ENCODE measurements around the gene KCNH1. TPM values are rescaled to one million over a fixed set of nuclear protein-coding genes. Genes with fewer than 3 reads are reported as not detected.
"Not testable (repeated sequence)": the region's sequence is repeated elsewhere in the genome, so short reads cannot be mapped to it uniquely, and the experiment has no call there.

The KCNH1 gene
- total RNA-seq, 1 donor from 2014 or later, result not detected

GRCh38 chr1:211127166-211127565 lies 6.8 kb downstream of the KCNH1 start:
- intact Hi-C loops (cut with micrococcal nuclease), result no loop called here
- no peak overlapping the region for H3K4me3 Mint-ChIP-seq
- H3K27me3 Mint-ChIP-seq, result peaks cover 45% of the 10 kb centered on the region
- H3K9me3 Mint-ChIP-seq, result no peaks in the 10 kb centered on the region
- H3K27ac Mint-ChIP-seq, result no peak overlapping the region
- no peaks in the 10 kb centered on the region for H3K4me1 Mint-ChIP-seq
- no peak for DNase-seq
- no peaks in the 10 kb centered on the region for H3K36me3 Mint-ChIP-seq (ENCODE audit: low read depth)

DNA sequence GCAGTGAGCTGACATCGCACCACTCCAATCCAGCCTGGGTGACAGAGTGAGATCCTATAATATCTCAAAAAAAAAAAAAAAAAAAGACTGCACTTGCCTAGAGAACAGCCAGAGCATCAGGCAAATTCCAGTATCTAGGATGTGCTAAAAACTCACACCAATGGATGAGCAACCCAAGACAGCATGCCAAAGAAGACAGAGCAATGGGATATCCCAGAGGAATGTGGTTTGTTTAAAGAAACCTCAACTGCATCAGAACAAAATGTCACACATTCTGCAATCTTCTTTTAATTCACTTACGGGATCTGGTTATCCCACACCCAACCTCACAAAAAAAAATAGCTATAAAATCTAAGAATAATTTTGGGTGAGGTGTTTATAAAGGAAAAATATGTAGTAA lies 7.3 kb downstream of the KCNH1 start:
- Mint-ChIP-seq H3K4me3 (no peak overlapping the region), H3K4me1 (no peaks in the 10 kb centered on the region), H3K27me3 (peaks cover 40% of the 10 kb centered on the region), H3K36me3 (ENCODE audit: low read depth) (no peaks in the 10 kb centered on the region), H3K27ac (no peak overlapping the region), H3K9me3 (no peaks in the 10 kb centered on the region)
- no peak for DNase-seq
- intact Hi-C loops (cut with micrococcal nuclease), result no loop called here

DNA sequence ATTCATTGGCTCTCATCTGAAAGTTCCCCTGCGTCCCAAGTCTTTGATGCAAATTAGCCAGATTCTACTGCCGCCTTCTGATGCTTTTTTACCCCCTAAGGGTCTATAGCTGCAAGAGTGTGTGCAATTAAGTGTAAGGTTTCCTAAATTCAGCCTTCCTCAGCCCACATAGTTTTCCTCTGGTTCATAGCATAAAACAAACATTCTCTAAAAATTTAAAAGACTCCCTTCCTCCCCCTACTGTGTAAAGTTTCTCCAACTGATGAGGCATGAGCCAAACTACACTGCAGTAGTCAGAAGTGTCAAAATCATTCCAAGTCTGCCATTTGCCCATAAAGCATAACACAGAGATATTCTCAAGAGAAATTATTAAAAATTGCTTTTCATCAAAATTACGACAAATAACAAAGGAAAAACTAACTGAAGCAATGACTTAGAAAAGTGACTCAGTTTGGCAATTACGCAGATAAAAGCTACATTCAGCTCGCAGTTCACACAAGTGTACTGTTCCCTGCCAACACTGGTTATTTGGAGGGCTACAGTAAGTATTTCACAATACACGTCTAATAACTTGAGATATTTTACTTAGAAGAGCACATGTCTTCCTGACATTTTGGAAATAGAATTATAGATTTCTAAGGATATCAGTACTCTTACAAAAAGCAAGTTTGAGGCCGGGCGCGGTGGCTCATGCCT lies 15.4 kb downstream of the KCNH1 start:
- H3K27ac Mint-ChIP-seq, result no peak overlapping the region
- no peak for DNase-seq
- H3K4me1 Mint-ChIP-seq, result no peaks in the 10 kb centered on the region
- no peak overlapping the region for H3K4me3 Mint-ChIP-seq
- no peaks in the 10 kb centered on the region for H3K36me3 Mint-ChIP-seq (ENCODE audit: low read depth)
- H3K27me3 Mint-ChIP-seq, result peaks cover 17% of the 10 kb centered on the region
- H3K9me3 Mint-ChIP-seq, result no peaks in the 10 kb centered on the region
- intact Hi-C loops (cut with micrococcal nuclease), result no loop called here

DNA sequence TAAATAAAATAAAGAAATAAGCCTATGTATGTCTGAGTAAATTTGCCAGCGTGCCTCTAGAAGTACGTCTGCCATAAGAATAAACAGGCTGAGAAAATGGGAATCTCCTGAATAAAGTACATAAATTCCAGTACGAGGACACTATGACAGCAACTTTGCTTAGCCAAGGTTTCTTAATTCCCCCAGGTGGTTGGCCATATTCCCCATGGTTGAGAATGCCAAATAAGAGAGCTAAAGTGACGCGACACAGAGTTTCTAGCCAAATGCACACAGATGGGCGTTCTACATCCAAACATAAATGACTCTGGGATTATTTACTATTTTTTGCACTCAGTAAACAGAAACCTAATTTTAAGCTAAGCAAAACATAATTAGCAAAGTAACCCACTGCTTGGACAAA lies 19.5 kb downstream of the KCNH1 start:
- Mint-ChIP-seq H3K36me3 (ENCODE audit: low read depth) (no peaks in the 10 kb centered on the region), H3K4me3 (no peak overlapping the region), H3K27ac (no peak overlapping the region), H3K4me1 (no peaks in the 10 kb centered on the region), H3K9me3 (no peaks in the 10 kb centered on the region), H3K27me3 (peaks cover 12% of the 10 kb centered on the region)
- DNase-seq, result no peak
- intact Hi-C loops (cut with micrococcal nuclease), result no loop called here

DNA sequence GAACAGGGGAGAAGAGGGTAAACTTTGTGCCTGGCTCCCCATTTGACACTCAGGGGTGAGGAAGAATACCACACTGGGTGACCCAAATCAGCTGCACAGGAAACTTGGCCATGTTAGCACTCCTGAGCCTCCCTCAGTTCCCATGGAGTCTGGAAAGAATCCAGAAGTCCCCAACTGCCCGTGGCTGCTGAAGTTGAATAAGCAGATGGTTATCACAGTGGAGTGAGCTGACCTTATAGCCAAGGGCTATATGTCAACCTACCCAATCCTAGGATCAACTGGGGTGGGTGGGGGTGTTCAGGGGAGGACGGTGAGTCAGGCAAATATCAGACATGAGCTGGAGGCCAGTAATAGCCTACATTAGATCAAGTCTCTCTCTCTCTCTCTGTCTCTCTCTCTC lies 20.4 kb downstream of the KCNH1 start:
- H3K36me3 Mint-ChIP-seq (ENCODE audit: low read depth), result no peaks in the 10 kb centered on the region
- intact Hi-C loops (cut with micrococcal nuclease), result no loop called here
- peaks cover 12% of the 10 kb centered on the region for H3K27me3 Mint-ChIP-seq
- H3K4me1 Mint-ChIP-seq, result no peaks in the 10 kb centered on the region
- H3K9me3 Mint-ChIP-seq, result no peaks in the 10 kb centered on the region
- no peak for DNase-seq
- H3K27ac Mint-ChIP-seq, result no peak overlapping the region
- no peak overlapping the region for H3K4me3 Mint-ChIP-seq

- Mint-ChIP-seq H3K36me3 (ENCODE audit: low read depth) (no peaks in the 10 kb centered on the region), H3K4me1 (no peaks in the 10 kb centered on the region), H3K9me3 (no peaks in the 10 kb centered on the region), H3K27ac (no peak overlapping the region), H3K27me3 (peaks cover 6% of the 10 kb centered on the region), H3K4me3 (no peak overlapping the region)
- intact Hi-C loops (cut with micrococcal nuclease), result no loop called here
- DNase-seq, result no peak
These were observed 22.6 kb downstream of the KCNH1 start for GRCh38 chr1:211111351-211111750.

GRCh38 chr1:211101481-211101880 lies 32.5 kb downstream of the KCNH1 start:
- DNase-seq, result no peak
- H3K36me3 Mint-ChIP-seq (ENCODE audit: low read depth), result no peaks in the 10 kb centered on the region
- H3K27me3 Mint-ChIP-seq, result peaks cover 16% of the 10 kb centered on the region
- no peaks in the 10 kb centered on the region for H3K4me1 Mint-ChIP-seq
- H3K27ac Mint-ChIP-seq, result no peak overlapping the region
- intact Hi-C loops (cut with micrococcal nuclease), result no loop called here
- no peak overlapping the region for H3K4me3 Mint-ChIP-seq
- no peaks in the 10 kb centered on the region for H3K9me3 Mint-ChIP-seq

DNA sequence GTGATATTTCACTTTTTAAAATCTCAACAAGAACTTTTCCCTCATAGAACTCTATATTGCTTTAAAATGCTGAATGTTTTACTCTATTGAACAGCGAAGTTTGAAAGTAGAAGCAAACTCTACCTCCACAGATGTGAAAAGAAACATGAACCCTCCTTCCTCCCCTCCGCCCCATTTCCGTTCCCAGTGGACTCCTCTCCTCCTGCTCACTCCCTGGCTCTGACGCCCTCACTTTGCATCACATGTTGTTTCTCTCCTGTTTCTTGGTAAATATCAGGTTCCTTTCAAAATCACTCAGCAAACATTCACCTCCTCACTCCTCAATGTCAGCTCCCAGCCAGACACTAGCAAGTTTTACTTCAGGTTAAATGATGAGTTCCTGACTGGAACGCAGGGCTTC lies 34.6 kb downstream of the KCNH1 start:
- intact Hi-C loops (cut with micrococcal nuclease), result no loop called here
- Mint-ChIP-seq H3K4me3 (no peak overlapping the region), H3K36me3 (ENCODE audit: low read depth) (no peaks in the 10 kb centered on the region), H3K27me3 (peaks cover 12% of the 10 kb centered on the region), H3K9me3 (no peaks in the 10 kb centered on the region), H3K4me1 (no peaks in the 10 kb centered on the region), H3K27ac (no peak overlapping the region)
- DNase-seq, result no peak

- peak; percentile 46 for DNase-seq
- Mint-ChIP-seq H3K9me3 (no peaks in the 10 kb centered on the region), H3K27ac (no peak overlapping the region), H3K4me1 (no peaks in the 10 kb centered on the region), H3K36me3 (ENCODE audit: low read depth) (no peaks in the 10 kb centered on the region), H3K27me3 (peaks cover 3% of the 10 kb centered on the region), H3K4me3 (no peak overlapping the region)
- intact Hi-C loops (cut with micrococcal nuclease), result no loop called here
These were observed 38.6 kb downstream of the KCNH1 start for GRCh38 chr1:211095381-211095780.

GRCh38 chr1:211092955-211093354 lies 41.0 kb downstream of the KCNH1 start:
- Mint-ChIP-seq H3K27me3 (peaks cover 4% of the 10 kb centered on the region), H3K4me1 (no peaks in the 10 kb centered on the region), H3K4me3 (no peak overlapping the region), H3K36me3 (ENCODE audit: low read depth) (no peaks in the 10 kb centered on the region), H3K27ac (no peak overlapping the region), H3K9me3 (no peaks in the 10 kb centered on the region)
- DNase-seq, result no peak
- intact Hi-C loops (cut with micrococcal nuclease), result no loop called here

DNA sequence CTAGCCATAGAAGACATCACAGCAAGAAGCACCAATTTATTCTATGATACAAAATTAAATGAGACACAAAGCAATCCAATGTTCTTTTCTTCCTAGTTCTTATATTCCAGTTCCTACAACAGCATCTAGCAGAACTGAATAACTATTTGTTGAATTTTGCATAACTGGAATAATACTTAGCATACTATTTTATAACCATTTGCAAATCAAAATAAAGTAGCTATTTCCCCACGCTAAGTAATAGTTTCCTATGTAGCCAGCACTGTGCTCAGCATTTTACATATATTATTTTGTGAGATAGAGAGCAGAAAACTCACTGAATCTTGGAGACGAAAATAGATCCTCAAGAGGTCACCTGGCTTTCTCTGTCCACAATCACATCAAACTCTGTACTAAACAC lies 42.1 kb downstream of the KCNH1 start:
- no peak overlapping the region for H3K4me3 Mint-ChIP-seq
- H3K9me3 Mint-ChIP-seq, result no peaks in the 10 kb centered on the region
- intact Hi-C loops (cut with micrococcal nuclease), result no loop called here
- DNase-seq, result no peak
- H3K4me1 Mint-ChIP-seq, result no peaks in the 10 kb centered on the region
- no peaks in the 10 kb centered on the region for H3K36me3 Mint-ChIP-seq (ENCODE audit: low read depth)
- H3K27me3 Mint-ChIP-seq, result peaks cover 4% of the 10 kb centered on the region
- H3K27ac Mint-ChIP-seq, result no peak overlapping the region

DNA sequence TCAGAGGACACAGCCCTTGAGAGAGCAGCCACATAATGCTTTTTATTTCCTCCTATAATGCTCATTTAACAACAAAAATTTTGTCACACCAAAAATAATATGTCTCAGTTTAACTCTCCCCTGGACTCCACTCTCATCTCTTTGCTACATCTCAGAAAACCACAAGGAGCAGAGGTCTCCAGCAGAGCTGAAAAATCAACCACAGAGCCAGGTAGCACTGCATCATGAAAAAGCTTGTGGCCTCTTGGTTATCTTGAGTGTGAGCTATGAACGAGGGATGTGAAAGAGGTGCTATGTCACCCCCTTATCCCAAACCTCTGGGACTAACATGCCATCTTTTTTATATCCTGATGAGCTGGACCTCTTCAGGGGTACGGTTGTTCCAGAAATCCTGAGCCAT lies 44.4 kb downstream of the KCNH1 start:
- peaks cover 9% of the 10 kb centered on the region for H3K27me3 Mint-ChIP-seq
- H3K4me3 Mint-ChIP-seq, result no peak overlapping the region
- intact Hi-C loops (cut with micrococcal nuclease), result no loop called here

GRCh38 chr1:211088156-211088555 lies 45.8 kb downstream of the KCNH1 start:
- no peaks in the 10 kb centered on the region for H3K4me1 Mint-ChIP-seq
- no peaks in the 10 kb centered on the region for H3K36me3 Mint-ChIP-seq (ENCODE audit: low read depth)
- intact Hi-C loops (cut with micrococcal nuclease), result no loop called here
- H3K4me3 Mint-ChIP-seq, result no peak overlapping the region
- no peaks in the 10 kb centered on the region for H3K9me3 Mint-ChIP-seq
- H3K27me3 Mint-ChIP-seq, result peaks cover 9% of the 10 kb centered on the region
- no peak overlapping the region for H3K27ac Mint-ChIP-seq
- DNase-seq, result no peak

More for the DNA sequence above, 44.4 kb downstream of the KCNH1 start:
- Mint-ChIP-seq H3K9me3 (no peaks in the 10 kb centered on the region), H3K27ac (no peak overlapping the region), H3K36me3 (ENCODE audit: low read depth) (no peaks in the 10 kb centered on the region), H3K4me1 (no peaks in the 10 kb centered on the region)
- no peak for DNase-seq

DNA sequence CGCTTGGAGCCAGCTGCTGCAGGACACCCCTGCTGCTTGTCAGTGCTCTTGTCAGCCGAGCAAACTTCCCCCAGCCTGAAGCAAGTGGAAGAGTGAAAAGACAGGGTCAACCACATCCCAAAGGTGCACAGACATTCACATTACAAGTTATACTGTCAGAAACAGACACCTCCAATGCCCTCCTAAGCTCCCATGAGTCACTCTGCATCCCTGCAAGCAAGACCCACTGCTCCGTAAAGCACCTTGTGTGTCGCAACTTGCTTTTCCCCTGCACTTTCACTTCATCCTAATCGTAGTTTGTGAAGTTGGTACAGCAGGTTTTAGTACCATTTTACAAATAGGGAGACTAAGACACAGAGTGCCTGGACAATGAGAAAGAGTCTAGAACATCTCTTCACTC lies 51.1 kb downstream of the KCNH1 start:
- no peaks in the 10 kb centered on the region for H3K4me1 Mint-ChIP-seq
- H3K27me3 Mint-ChIP-seq, result peaks cover 5% of the 10 kb centered on the region
- no peak overlapping the region for H3K4me3 Mint-ChIP-seq
- no peaks in the 10 kb centered on the region for H3K36me3 Mint-ChIP-seq (ENCODE audit: low read depth)
- intact Hi-C loops (cut with micrococcal nuclease), result no loop called here
- no peak overlapping the region for H3K27ac Mint-ChIP-seq
- H3K9me3 Mint-ChIP-seq, result no peaks in the 10 kb centered on the region
- no peak for DNase-seq

DNA sequence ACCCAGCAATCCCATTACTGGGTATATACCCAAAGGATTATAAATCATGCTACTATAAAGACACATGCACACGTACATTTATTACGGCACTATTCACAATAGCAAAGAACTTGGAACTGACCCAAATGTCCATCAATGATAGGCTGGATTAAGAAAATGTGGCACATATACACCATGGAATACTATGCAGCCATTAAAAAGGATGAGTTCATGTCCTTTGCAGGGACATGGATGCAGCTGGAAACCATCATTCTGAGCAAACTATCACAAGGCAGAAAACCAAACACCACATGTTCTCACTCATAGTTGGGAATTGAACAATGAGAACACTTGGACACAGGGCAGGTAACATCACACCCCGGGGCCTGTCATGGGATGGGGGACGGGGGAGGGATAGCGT lies 52.5 kb downstream of the KCNH1 start:
- H3K9me3 Mint-ChIP-seq; H3K27ac Mint-ChIP-seq; H3K4me1 Mint-ChIP-seq; H3K27me3 Mint-ChIP-seq; H3K4me3 Mint-ChIP-seq; DNase-seq; H3K36me3 Mint-ChIP-seq (ENCODE audit: low read depth); intact Hi-C loops (cut with micrococcal nuclease): not testable (repeated sequence)

Measured in activated CD4-positive, alpha-beta T cell treated with anti-CD3 and anti-CD28 coated beads, Interleukin-2, amount 10 ng/mL, durations not matched to agents 24 days and 14 days (primary cell).